ENCODE measurements around the gene CLDN18. TPM values are rescaled to one million over a fixed set of nuclear protein-coding genes. Genes with fewer than 3 reads are reported as not detected.

The CLDN18 gene
- total and polyA plus RNA-seq, 10 of the 15 experiments (the other 5 are each of a cell fraction or from before 2014, with no cell fraction given), result 0.05 to 0.28 (median 0.18) TPM; not detected in 1

DNA sequence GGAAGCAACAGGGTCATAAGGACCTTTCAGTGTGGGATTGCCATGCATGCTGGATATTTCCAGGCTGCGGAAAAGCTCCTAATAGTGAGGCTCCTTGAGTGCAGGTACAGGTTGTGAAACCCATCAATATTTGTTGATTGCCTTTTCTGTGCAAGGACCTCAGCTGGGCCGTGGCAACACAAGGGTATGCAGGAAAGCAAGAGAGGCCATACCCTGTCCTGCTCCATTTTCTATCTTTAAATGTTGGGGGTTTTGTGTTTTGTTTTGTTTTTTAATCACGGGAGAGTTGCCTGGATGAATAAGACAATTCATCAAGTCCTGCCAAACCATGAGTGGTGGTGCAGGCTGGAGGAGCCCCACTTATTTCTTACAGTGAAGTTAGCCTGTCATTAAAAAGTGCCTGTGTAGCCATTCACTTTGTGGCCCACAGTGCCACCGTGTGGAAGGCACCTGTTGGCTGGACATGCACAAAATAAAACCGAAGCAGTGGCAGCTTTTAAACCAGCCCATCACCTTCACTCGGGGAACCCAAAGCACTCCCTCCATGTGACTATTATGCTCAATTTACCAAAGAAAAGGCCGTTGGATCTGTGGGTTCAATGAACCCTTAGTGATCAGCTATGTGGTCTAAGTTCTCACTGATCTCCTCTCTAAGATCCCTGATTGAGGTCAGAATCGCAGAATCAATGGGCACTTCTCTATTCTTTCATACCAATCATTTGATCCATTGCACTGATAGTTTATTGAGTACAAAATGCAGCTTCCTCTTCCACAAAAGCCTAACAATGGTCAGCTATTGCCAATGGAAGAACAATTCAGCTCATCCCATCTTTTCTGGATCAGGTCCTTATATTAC is 42.2 kb downstream of the CLDN18 start:
- Histone ChIP-seq H4K20me1 (ENCODE audit: control insufficient read depth, insufficient read depth) (no peaks in the 10 kb centered on the region), H3K36me3 (ENCODE audit: control insufficient read depth in 2 of 2, insufficient read depth in 2 of 2, low read length in 1 of 2) (no peaks in the 10 kb centered on the region), H3K79me2 (ENCODE audit: control insufficient read depth, insufficient read depth, low read length) (no peaks in the 10 kb centered on the region), H3K4me2 (ENCODE audit: control insufficient read depth, insufficient read depth) (no peak overlapping the region), H3K27ac (ENCODE audit: control insufficient read depth, insufficient read depth) (no peak overlapping the region), H2AFZ (ENCODE audit: control insufficient read depth, low read depth, low read length) (no peak overlapping the region), H3K4me3 (no peak overlapping the region), H3K9me3 (replicated peaks; ENCODE audit: control insufficient read depth, insufficient read depth, low read length) (no peaks in the 10 kb centered on the region; the same call in 2 of the 3 replicates), H3K27me3 (replicated peaks in 1 of 2; ENCODE audit: control insufficient read depth in 2 of 2, insufficient read depth in 2 of 2, low read length in 1 of 2) (no peaks in the 10 kb centered on the region), H3K9ac (ENCODE audit: control insufficient read depth, insufficient read depth, low read length) (no peak overlapping the region), H3K4me1 (ENCODE audit: control insufficient read depth, insufficient read depth, low read length) (peaks cover 7% of the 10 kb centered on the region; the same call in 1 of the 2 replicates)
- RAD21 ChIA-PET (ENCODE audit: unreplicated experiment), result interaction anchor here (0.8 to 4.6 kb wide), 23 partner anchors 8 to 1019 kb away, joined by 3 to 43 read pairs (median 4); no protein-coding TSS in a partner anchor
- DNase-seq (ENCODE audit: low read depth, low spot score) (no peak), FAIRE-seq (peak; percentile 59), ATAC-seq (peak; percentile 96)
- CTCF ChIA-PET, result interaction anchor here (0.5 to 4.9 kb wide), 49 partner anchors 9 to 1020 kb away, joined by 3 to 52 read pairs (median 4); partner anchors contain the start of gene DZIP1L
- SMC1A ChIA-PET (ENCODE audit: uncharacterized antibody, unreplicated experiment), result interaction anchor here (0.6 to 6.6 kb wide), 24 partner anchors 9 to 1020 kb away, joined by 3 to 80 read pairs (median 4); no protein-coding TSS in a partner anchor
- peak; percentile 91 for TF ChIP-seq RAD21 (IDR thresholded peaks at IDR 0.05; ENCODE audit: insufficient read depth, low read depth, low read length)
- TF ChIP-seq SMC3 (IDR thresholded peaks at IDR 0.05; ENCODE audit: borderline replicate concordance, low read length), result peak; percentile 90
- 0 out of 2 replicates have a peak, but pooled peaks have one; percentile 5 for TF ChIP-seq SPI1 (IDR thresholded peaks at IDR 0.05; ENCODE audit: borderline replicate concordance, insufficient read depth, low read depth, low read length)
- peak; percentile 62; the same call in 1 of the 2 replicates for TF ChIP-seq YY1 (IDR thresholded peaks at IDR 0.05; ENCODE audit: low read depth, low read length)
- TF ChIP-seq CBX5 (IDR thresholded peaks at IDR 0.05; ENCODE audit: low read depth), result no peak
- TF ChIP-seq MXI1 (IDR thresholded peaks at IDR 0.05; ENCODE audit: low read depth, low read length), result 0 out of 2 replicates have a peak, but pooled peaks have one; percentile 35
- TF ChIP-seq, protein P1, sequence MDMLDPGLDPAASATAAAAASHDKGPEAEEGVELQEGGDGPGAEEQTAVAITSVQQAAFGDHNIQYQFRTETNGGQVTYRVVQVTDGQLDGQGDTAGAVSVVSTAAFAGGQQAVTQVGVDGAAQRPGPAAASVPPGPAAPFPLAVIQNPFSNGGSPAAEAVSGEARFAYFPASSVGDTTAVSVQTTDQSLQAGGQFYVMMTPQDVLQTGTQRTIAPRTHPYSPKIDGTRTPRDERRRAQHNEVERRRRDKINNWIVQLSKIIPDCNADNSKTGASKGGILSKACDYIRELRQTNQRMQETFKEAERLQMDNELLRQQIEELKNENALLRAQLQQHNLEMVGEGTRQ (IDR thresholded peaks at IDR 0.05; ENCODE audit: borderline replicate concordance, low read depth, low read length), result no peak
- TF ChIP-seq, protein P2, sequence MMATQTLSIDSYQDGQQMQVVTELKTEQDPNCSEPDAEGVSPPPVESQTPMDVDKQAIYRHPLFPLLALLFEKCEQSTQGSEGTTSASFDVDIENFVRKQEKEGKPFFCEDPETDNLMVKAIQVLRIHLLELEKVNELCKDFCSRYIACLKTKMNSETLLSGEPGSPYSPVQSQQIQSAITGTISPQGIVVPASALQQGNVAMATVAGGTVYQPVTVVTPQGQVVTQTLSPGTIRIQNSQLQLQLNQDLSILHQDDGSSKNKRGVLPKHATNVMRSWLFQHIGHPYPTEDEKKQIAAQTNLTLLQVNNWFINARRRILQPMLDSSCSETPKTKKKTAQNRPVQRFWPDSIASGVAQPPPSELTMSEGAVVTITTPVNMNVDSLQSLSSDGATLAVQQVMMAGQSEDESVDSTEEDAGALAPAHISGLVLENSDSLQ (IDR thresholded peaks at IDR 0.05), result 0 out of 2 replicates have a peak, but pooled peaks have one; percentile 26
- 0 out of 2 replicates have a peak, but pooled peaks have one; percentile 40 for TF ChIP-seq RB1 (IDR thresholded peaks at IDR 0.05; ENCODE audit: borderline replicate concordance)
- TF ChIP-seq ZNF622 (IDR thresholded peaks at IDR 0.05), result no peak
- TF ChIP-seq, protein P3, sequence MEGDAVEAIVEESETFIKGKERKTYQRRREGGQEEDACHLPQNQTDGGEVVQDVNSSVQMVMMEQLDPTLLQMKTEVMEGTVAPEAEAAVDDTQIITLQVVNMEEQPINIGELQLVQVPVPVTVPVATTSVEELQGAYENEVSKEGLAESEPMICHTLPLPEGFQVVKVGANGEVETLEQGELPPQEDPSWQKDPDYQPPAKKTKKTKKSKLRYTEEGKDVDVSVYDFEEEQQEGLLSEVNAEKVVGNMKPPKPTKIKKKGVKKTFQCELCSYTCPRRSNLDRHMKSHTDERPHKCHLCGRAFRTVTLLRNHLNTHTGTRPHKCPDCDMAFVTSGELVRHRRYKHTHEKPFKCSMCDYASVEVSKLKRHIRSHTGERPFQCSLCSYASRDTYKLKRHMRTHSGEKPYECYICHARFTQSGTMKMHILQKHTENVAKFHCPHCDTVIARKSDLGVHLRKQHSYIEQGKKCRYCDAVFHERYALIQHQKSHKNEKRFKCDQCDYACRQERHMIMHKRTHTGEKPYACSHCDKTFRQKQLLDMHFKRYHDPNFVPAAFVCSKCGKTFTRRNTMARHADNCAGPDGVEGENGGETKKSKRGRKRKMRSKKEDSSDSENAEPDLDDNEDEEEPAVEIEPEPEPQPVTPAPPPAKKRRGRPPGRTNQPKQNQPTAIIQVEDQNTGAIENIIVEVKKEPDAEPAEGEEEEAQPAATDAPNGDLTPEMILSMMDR (IDR thresholded peaks at IDR 0.05 in 2 of 3, conservative IDR thresholded peaks at IDR 0.05 in 1 of 3; ENCODE audit: control insufficient read depth in 2 of 3, extremely low read depth in 1 of 3, insufficient read depth in 1 of 3, low read depth in 3 of 3, low read length in 3 of 3), result peak; percentile 78 to 93 (median 83)
- TF ChIP-seq RELA (IDR thresholded peaks at IDR 0.05; ENCODE audit: borderline replicate concordance, partially characterized antibody), result no peak
- POLR2A ChIA-PET, result interaction anchor here (0.6 to 0.8 kb wide), 2 partner anchors 35 to 1253 kb away, joined by 4 to 5 read pairs; no protein-coding TSS in a partner anchor
- in situ Hi-C loops (cut with MboI), result loop anchor here (5.0 kb wide), 1 partner anchor 950 kb away; no protein-coding TSS in a partner anchor
- intact Hi-C loops (cut with micrococcal nuclease; ENCODE audit: unreplicated experiment), result loop anchor here (1.0 to 2.0 kb wide), 5 partner anchors 81 to 947 kb away; no protein-coding TSS in a partner anchor
- BruUV-seq (replicated peaks), result no TSS peak
- WGBS (ENCODE audit: insufficient coverage, insufficient replicate concordance, low lambda C conversion rate, missing lambda C conversion rate), result 32% methylated on average over 8 of the region's 8 CpGs

Measured in GM12878 (cell line).